Stimulated activated naive CD4-positive, alpha-beta T cell (primary cell): ENCODE results near the gene TEX264.

ENCODE experiments used
- DNase-seq, 6 experiments: peaks; one replicate each; lab custom pipeline; 2025; lab: John Stamatoyannopoulos, UW

TEX264 gene

GRCh38 chr3:51675201-51675611 lies 4.2 kb downstream of the TEX264 start:
- no peak for DNase-seq

GRCh38 chr3:51676102-51676640 lies 5.1 kb downstream of the TEX264 start:
- no peak for DNase-seq

- no peak for DNase-seq
Measured at GRCh38 chr3:51677358-51677757, 6.3 kb downstream of the TEX264 start.

- DNase-seq, result no peak
Measured at GRCh38 chr3:51678186-51678585, 7.1 kb downstream of the TEX264 start.

- no peak for DNase-seq
Measured at GRCh38 chr3:51678641-51679040, 7.6 kb downstream of the TEX264 start.

- DNase-seq, result no peak
Measured at GRCh38 chr3:51679318-51679717, 8.3 kb downstream of the TEX264 start.

- DNase-seq, result no peak
Measured at GRCh38 chr3:51679777-51680176, 8.7 kb downstream of the TEX264 start.

GRCh38 chr3:51680196-51680595 lies 9.1 kb downstream of the TEX264 start:
- no peak for DNase-seq

- no peak for DNase-seq
Measured at GRCh38 chr3:51680663-51681230, 9.7 kb downstream of the TEX264 start.

- DNase-seq, result peak in 5 of 6 experiments; percentile 11 to 62 (median 39)
Measured at GRCh38 chr3:51681453-51681852, 10.4 kb downstream of the TEX264 start.

- peak; percentile 40 to 81 (median 67) for DNase-seq
Measured at GRCh38 chr3:51682079-51682478, 11.0 kb downstream of the TEX264 start.

GRCh38 chr3:51682526-51682925 lies 11.5 kb downstream of the TEX264 start:
- no peak for DNase-seq

GRCh38 chr3:51683566-51683965 lies 12.5 kb downstream of the TEX264 start:
- DNase-seq, result no peak

- DNase-seq, result no peak
Measured at GRCh38 chr3:51684971-51685751, 14.1 kb downstream of the TEX264 start.

- no peak for DNase-seq
Measured at GRCh38 chr3:51686056-51686455, 15.0 kb downstream of the TEX264 start.

- peak; percentile 52 to 84 (median 73) for DNase-seq
Measured at GRCh38 chr3:51686512-51687215, 15.6 kb downstream of the TEX264 start.

GRCh38 chr3:51687431-51688205 lies 16.6 kb downstream of the TEX264 start:
- no peak for DNase-seq

- no peak for DNase-seq
Measured at GRCh38 chr3:51688206-51688600, 17.2 kb downstream of the TEX264 start.

- no peak for DNase-seq
Measured at GRCh38 chr3:51691021-51691420, 20.0 kb downstream of the TEX264 start.

- DNase-seq, result no peak
Measured at GRCh38 chr3:51691949-51692348, 20.9 kb downstream of the TEX264 start.

GRCh38 chr3:51692980-51693395 lies 21.9 kb downstream of the TEX264 start:
- no peak for DNase-seq

GRCh38 chr3:51696954-51697353 lies 25.9 kb downstream of the TEX264 start:
- no peak for DNase-seq
